ENCODE data around the gene NATD1. TPM values are rescaled to one million over a fixed set of nuclear protein-coding genes. Genes with fewer than 3 reads are reported as not detected.

The NATD1 gene
- total RNA-seq, 1 experiment from 2014 or later = 7.3 TPM

DNA sequence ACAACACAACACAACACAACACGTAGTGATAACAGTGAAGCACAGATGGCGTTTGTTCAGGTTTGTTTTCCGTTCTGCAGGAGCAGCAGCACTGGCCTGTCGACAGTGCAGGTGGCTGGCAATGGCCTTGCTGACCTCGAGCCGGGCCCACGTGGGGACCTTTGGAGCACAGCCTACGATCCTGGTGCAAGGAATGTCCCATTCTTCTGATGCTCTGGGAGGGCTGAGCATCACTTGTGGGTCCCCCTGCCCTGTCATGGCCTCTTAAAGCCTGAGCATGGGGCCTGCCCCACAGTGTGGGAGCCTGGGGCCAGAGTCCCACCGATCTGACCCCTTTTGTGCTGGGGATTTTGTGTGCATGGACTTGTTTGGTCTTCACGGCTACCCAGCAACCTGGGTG, 38.1 kb upstream of the NATD1 start:
- Histone ChIP-seq H3K23ac (ENCODE audit: insufficient read length, low read depth, low read length) (no peak overlapping the region), H4K91ac (ENCODE audit: insufficient read length, low read depth, low read length) (no peak overlapping the region), H2BK15ac (ENCODE audit: low read depth, low read length) (no peak overlapping the region), H2AK5ac (ENCODE audit: insufficient read length, low read length) (no peak overlapping the region), H3K23me2 (ENCODE audit: insufficient read length, low read depth, low read length, poor library complexity, severe bottlenecking) (no peaks in the 10 kb centered on the region), H2AFZ (ENCODE audit: low read length) (no peak overlapping the region), H4K8ac (replicated peaks; ENCODE audit: insufficient read length, low read depth, low read length) (no peak overlapping the region), H3K18ac (ENCODE audit: insufficient read length, low read depth, low read length) (no peak overlapping the region), H2BK12ac (ENCODE audit: insufficient read length, low read depth, low read length) (no peak overlapping the region), H4K20me1 (ENCODE audit: control insufficient read depth, insufficient read depth, insufficient read length) (no peaks in the 10 kb centered on the region), H3K14ac (ENCODE audit: insufficient read depth, low read length) (no peak overlapping the region), H3T11ph (ENCODE audit: low read length) (no peak overlapping the region), H3K4me2 (ENCODE audit: insufficient read depth, insufficient read length, low read length) (no peak overlapping the region), H3K27me3 (ENCODE audit: insufficient read depth, low read length) (no peaks in the 10 kb centered on the region), H3K9ac (ENCODE audit: extremely low read depth, insufficient read length, low read length) (no peak overlapping the region), H2BK20ac (ENCODE audit: low read depth, low read length, poor library complexity, severe bottlenecking) (no peak overlapping the region), H3K27ac (ENCODE audit: insufficient read length, low read depth, low read length) (no peak overlapping the region), H4K5ac (ENCODE audit: insufficient read length, low read depth, low read length) (no peak overlapping the region), H3K79me1 (ENCODE audit: insufficient read depth, low read depth, low read length, poor library complexity, severe bottlenecking) (no peaks in the 10 kb centered on the region), H3K79me2 (ENCODE audit: insufficient read depth, low read length) (peaks cover 2% of the 10 kb centered on the region; the same call in 1 of the 2 replicates), H3K4ac (ENCODE audit: low read depth, low read length) (no peak overlapping the region), H3K9me3 (ENCODE audit: control insufficient read depth, low read depth, low read length) (peaks cover 30% of the 10 kb centered on the region), H3K4me1 (ENCODE audit: insufficient read depth, low read length) (no peaks in the 10 kb centered on the region), H2BK5ac (ENCODE audit: insufficient read length, low read length) (no peak overlapping the region), H2BK120ac (ENCODE audit: low read depth, low read length, poor library complexity, severe bottlenecking) (no peak overlapping the region), H3K56ac (ENCODE audit: insufficient read length, low read depth, low read length) (no peak overlapping the region)
- TF ChIP-seq, protein P1, sequence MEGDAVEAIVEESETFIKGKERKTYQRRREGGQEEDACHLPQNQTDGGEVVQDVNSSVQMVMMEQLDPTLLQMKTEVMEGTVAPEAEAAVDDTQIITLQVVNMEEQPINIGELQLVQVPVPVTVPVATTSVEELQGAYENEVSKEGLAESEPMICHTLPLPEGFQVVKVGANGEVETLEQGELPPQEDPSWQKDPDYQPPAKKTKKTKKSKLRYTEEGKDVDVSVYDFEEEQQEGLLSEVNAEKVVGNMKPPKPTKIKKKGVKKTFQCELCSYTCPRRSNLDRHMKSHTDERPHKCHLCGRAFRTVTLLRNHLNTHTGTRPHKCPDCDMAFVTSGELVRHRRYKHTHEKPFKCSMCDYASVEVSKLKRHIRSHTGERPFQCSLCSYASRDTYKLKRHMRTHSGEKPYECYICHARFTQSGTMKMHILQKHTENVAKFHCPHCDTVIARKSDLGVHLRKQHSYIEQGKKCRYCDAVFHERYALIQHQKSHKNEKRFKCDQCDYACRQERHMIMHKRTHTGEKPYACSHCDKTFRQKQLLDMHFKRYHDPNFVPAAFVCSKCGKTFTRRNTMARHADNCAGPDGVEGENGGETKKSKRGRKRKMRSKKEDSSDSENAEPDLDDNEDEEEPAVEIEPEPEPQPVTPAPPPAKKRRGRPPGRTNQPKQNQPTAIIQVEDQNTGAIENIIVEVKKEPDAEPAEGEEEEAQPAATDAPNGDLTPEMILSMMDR (conservative IDR thresholded peaks at IDR 0.05) = no peak
- WGBS (ENCODE audit: extremely low coverage, insufficient read length, low lambda C conversion rate) = no CpG with 5 or more reads among the region's 10 CpGs
- Mint-ChIP-seq H3K4me3 (no peak overlapping the region), H3K27ac (no peak overlapping the region; a peak in 1 of 7 replicates), H3K9me3 (peaks cover 43 to 49% of the 10 kb centered on the region in 2 experiments), H3K36me3 (ENCODE audit: insufficient read depth in 1 of 3, low read depth in 3 of 3) (peaks cover 0 to 13% (median 12%) of the 10 kb centered on the region in 3 experiments; a peak in 5 of 7 replicates), H3K4me1 (peaks cover 7 to 8% of the 10 kb centered on the region in 2 experiments), H3K27me3 (ENCODE audit: low read depth) (peaks cover 6% of the 10 kb centered on the region)
- DNase-seq = no peak
